H1 (cell line): ENCODE data around the gene TIFAB. TPM values are rescaled to one million over a fixed set of nuclear protein-coding genes. Genes with fewer than 3 reads are reported as not detected.

Experiments
- CTCF ChIA-PET: fragments of 300-600 bp; sonication (Branson Sonifier 250); formaldehyde crosslinking; loops from one replicate; lab custom pipeline; 2021; ENCODE audit not compliant: partially characterized antibody; lab: Charles Lee
- POLR2A ChIA-PET: fragments of 300-600 bp; sonication (Branson Sonifier 250); formaldehyde crosslinking; loops from one replicate; lab custom pipeline; 2021; ENCODE audit warnings: inconsistent platforms; ENCODE audit not compliant: partially characterized antibody; lab: Charles Lee
- DNase-seq, 2 experiments: peaks; one replicate each; pipeline versions ENCODE4 v3.0.0 to v3.0.0-alpha.2; 2010 to 2022; ENCODE audit warnings: low spot score in 2 of 2, low read depth in 1 of 2, mixed read lengths in 1 of 2
- FAIRE-seq: peaks from 2 replicates; lab custom pipeline; 2011; peaks lifted over from hg19 to GRCh38; lab: Jason Lieb, UNC
- H2AFZ ChIP-seq: 2 replicates; pipeline ENCODE4 v1.8.1; 2012; ENCODE audit warnings: low read length, inconsistent platforms
- H2AK5ac ChIP-seq: 2 replicates; pipeline ENCODE4 v1.6.1; 2013; ENCODE audit warnings: low read depth, low read length
- H2BK120ac ChIP-seq: replicated peaks from 2 replicates; pipeline ENCODE3; 2013; ENCODE audit warnings: low read depth, low read length, inconsistent platforms
- H2BK12ac ChIP-seq: 2 replicates; pipeline ENCODE4 v1.6.1; 2013; ENCODE audit warnings: low read depth, low read length
- H2BK15ac ChIP-seq: 2 replicates; pipeline ENCODE4 v1.6.1; 2013; ENCODE audit warnings: low read length
- H2BK20ac ChIP-seq: 2 replicates; pipeline ENCODE4 v1.6.1; 2013; ENCODE audit warnings: low read length
- H2BK5ac ChIP-seq: 2 replicates; pipeline ENCODE4 v1.6.1; 2013; ENCODE audit warnings: low read depth, low read length
- H3K14ac ChIP-seq: 2 replicates; pipeline ENCODE4 v1.6.1; 2013; ENCODE audit warnings: inconsistent platforms; ENCODE audit not compliant: insufficient read length
- H3K18ac ChIP-seq: 2 replicates; pipeline ENCODE4 v1.6.1; 2013; ENCODE audit warnings: low read length; ENCODE audit errors: extremely low read depth
- H3K23ac ChIP-seq: 2 replicates; pipeline ENCODE4 v1.6.1; 2013; ENCODE audit warnings: inconsistent platforms; ENCODE audit not compliant: insufficient read length
- H3K23me2 ChIP-seq: 2 replicates; pipeline ENCODE4 v1.6.1; 2013; ENCODE audit warnings: low read depth, low read length
- H3K27ac ChIP-seq: 2 replicates; pipeline ENCODE4 v1.6.1; 2011; ENCODE audit warnings: low read depth, low read length, inconsistent platforms
- H3K27me3 ChIP-seq, 4 experiments: replicated peaks in 1 of 4; 1 replicate in 1 of 4; 2 replicates in 3 of 4; pipeline versions ENCODE4 v1.6.1 to v1.8.1; 2011 to 2013; ENCODE audit warnings: low read length in 3 of 4, mild to moderate bottlenecking in 3 of 4, inconsistent platforms in 2 of 4, mixed read lengths in 2 of 4, moderate library complexity in 1 of 4; ENCODE audit not compliant: control insufficient read depth in 3 of 4, insufficient read depth in 3 of 4; ENCODE audit errors: extremely low read depth in 1 of 4
- H3K36me3 ChIP-seq, 4 experiments: 2 replicates each; pipeline versions ENCODE4 v1.6.1 to v1.8.1; 2011 to 2013; ENCODE audit warnings: mild to moderate bottlenecking in 4 of 4, low read length in 3 of 4, moderate library complexity in 2 of 4, control low read depth in 1 of 4, inconsistent platforms in 1 of 4; ENCODE audit not compliant: insufficient read depth in 4 of 4, control insufficient read depth in 2 of 4
- H3K4ac ChIP-seq: replicated peaks from 2 replicates; pipeline ENCODE3; 2013; ENCODE audit warnings: low read length, low read depth, mixed read lengths, inconsistent platforms; ENCODE audit not compliant: insufficient read length
- H3K4me1 ChIP-seq, 4 experiments: replicated peaks in 1 of 4; 1 replicate in 1 of 4; 2 replicates in 3 of 4; pipeline versions ENCODE4 v1.6.1 to v1.8.1; 2011 to 2013; ENCODE audit warnings: low read length in 3 of 4, inconsistent platforms in 2 of 4, mixed read lengths in 1 of 4; ENCODE audit not compliant: insufficient read depth in 4 of 4, control insufficient read depth in 3 of 4
- H3K4me2 ChIP-seq, 2 experiments: 2 replicates each; pipeline versions ENCODE4 v1.6.1 to v1.8.1; 2011 to 2013; ENCODE audit warnings: low read depth in 2 of 2, low read length in 2 of 2, control low read depth in 1 of 2, inconsistent platforms in 1 of 2, mild to moderate bottlenecking in 1 of 2; ENCODE audit not compliant: insufficient read depth in 1 of 2
- H3K4me3 ChIP-seq, 4 experiments: fragments of 200-600, 300-600 bp in 1 of 4; sonication (generic), shearing (Covaris generic), sonication (Bioruptor Twin) in 1 of 4; 2 replicates each; pipeline versions ENCODE4 v1.5.1 to v1.8.1; 2011 to 2016; ENCODE audit warnings: low read length in 4 of 4, low read depth in 3 of 4, control low read depth in 2 of 4, inconsistent platforms in 2 of 4, mild to moderate bottlenecking in 2 of 4, mixed read lengths in 1 of 4, moderate library complexity in 1 of 4; ENCODE audit not compliant: insufficient read depth in 2 of 4; ENCODE audit errors: extremely low read depth in 1 of 4
- H3K56ac ChIP-seq: replicated peaks from 2 replicates; pipeline ENCODE3; 2013; ENCODE audit warnings: low read depth, mild to moderate bottlenecking, mixed read lengths, low read length, inconsistent platforms; ENCODE audit not compliant: insufficient read length
- H3K79me1 ChIP-seq: 2 replicates; pipeline ENCODE4 v1.6.1; 2013; ENCODE audit warnings: low read depth, low read length, control low read depth
- H3K79me2 ChIP-seq, 2 experiments: 2 replicates each; pipeline versions ENCODE4 v1.6.1 to v1.8.1; 2012 to 2013; ENCODE audit warnings: low read length in 2 of 2, mild to moderate bottlenecking in 2 of 2, inconsistent platforms in 1 of 2; ENCODE audit not compliant: insufficient read depth in 2 of 2, control insufficient read depth in 1 of 2
- H3K9ac ChIP-seq, 4 experiments: replicated peaks in 1 of 4; 1 replicate in 1 of 4; 2 replicates in 3 of 4; pipeline versions ENCODE4 v1.6.1 to v1.8.1; 2011 to 2013; ENCODE audit warnings: low read depth in 3 of 4, low read length in 3 of 4, control low read depth in 2 of 4, mild to moderate bottlenecking in 2 of 4, moderate library complexity in 2 of 4, inconsistent platforms in 1 of 4; ENCODE audit errors: extremely low read depth in 1 of 4
- H3K9me3 ChIP-seq, 2 experiments: 2 replicates each; pipeline versions ENCODE4 v1.6.1 to v1.8.1; 2012 to 2013; ENCODE audit warnings: mild to moderate bottlenecking in 2 of 2, moderate library complexity in 2 of 2, control low read depth in 1 of 2, inconsistent platforms in 1 of 2, low read depth in 1 of 2, low read length in 1 of 2, mixed read lengths in 1 of 2; ENCODE audit not compliant: insufficient read depth in 2 of 2
- H4K20me1 ChIP-seq, 2 experiments: replicated peaks in 1 of 2; 2 replicates each; pipeline versions ENCODE3 to v1.8.1; 2011 to 2013; ENCODE audit warnings: inconsistent platforms in 2 of 2, low read length in 2 of 2, mild to moderate bottlenecking in 1 of 2; ENCODE audit not compliant: insufficient read depth in 2 of 2, control insufficient read depth in 1 of 2
- H4K5ac ChIP-seq: 2 replicates; pipeline ENCODE4 v1.6.1; 2013; ENCODE audit warnings: low read length, low read depth, mixed read lengths, inconsistent platforms; ENCODE audit not compliant: insufficient read length
- H4K8ac ChIP-seq: 2 replicates; pipeline ENCODE4 v1.8.0; 2013; ENCODE audit warnings: mild to moderate bottlenecking, moderate library complexity, low read length, inconsistent platforms; ENCODE audit not compliant: insufficient read depth; ENCODE audit errors: extremely low read depth
- H4K91ac ChIP-seq: replicated peaks from 2 replicates; pipeline ENCODE3; 2013; ENCODE audit warnings: low read length, mixed read lengths, inconsistent platforms; ENCODE audit not compliant: insufficient read length
- BCL11A ChIP-seq, 2 experiments: IDR thresholded peaks; one replicate each; pipeline ENCODE4 v1.6.1; 2011; ENCODE audit warnings: low read depth in 2 of 2, low read length in 2 of 2, mild to moderate bottlenecking in 2 of 2
- BRCA1 ChIP-seq: IDR thresholded peaks from 2 replicates; pipeline ENCODE4 v1.6.1; 2012; ENCODE audit warnings: low read depth, low read length, improper control_type of control experiment
- CBX5 ChIP-seq: fragments of 300-800, 300-1000 bp; sonication (generic); IDR thresholded peaks from 2 replicates; pipeline ENCODE4 v1.7.1; 2016; ENCODE audit warnings: antibody characterized with exemption, low read length, low read depth
- CHD1 ChIP-seq: IDR thresholded peaks from 2 replicates; pipeline ENCODE4 v1.6.1; 2012; ENCODE audit warnings: low read depth, low read length, improper control_type of control experiment
- JUN ChIP-seq: IDR thresholded peaks from 2 replicates; pipeline ENCODE4 v1.6.1; 2011; ENCODE audit warnings: low read depth, mild to moderate bottlenecking, improper control_type of control experiment, low read length
- NRF1 ChIP-seq: IDR thresholded peaks from 2 replicates; pipeline ENCODE4 v1.6.1; 2011; ENCODE audit warnings: mild to moderate bottlenecking, low read depth, low read length, improper control_type of control experiment
- POU5F1 ChIP-seq: IDR thresholded peaks from 2 replicates; pipeline ENCODE4 v1.6.1; 2011; ENCODE audit warnings: low read depth, mild to moderate bottlenecking, low read length, moderate library complexity
- RAD21 ChIP-seq, 2 experiments: IDR thresholded peaks in 1 of 2; conservative IDR thresholded peaks in 1 of 2; 2 replicates each; pipeline ENCODE4 v1.6.1; 2011; ENCODE audit warnings: low read depth in 2 of 2, low read length in 2 of 2, improper control_type of control experiment in 1 of 2, inconsistent platforms in 1 of 2, mild to moderate bottlenecking in 1 of 2, moderate library complexity in 1 of 2
- RBBP5 ChIP-seq: IDR thresholded peaks from 2 replicates; pipeline ENCODE4 v1.7.1; 2012; ENCODE audit warnings: low read depth, mild to moderate bottlenecking, inconsistent platforms, low read length, moderate library complexity, borderline replicate concordance
- SP4 ChIP-seq: IDR thresholded peaks from 2 replicates; pipeline ENCODE4 v1.6.1; 2012; ENCODE audit warnings: low read length, inconsistent platforms
- TAF7 ChIP-seq: optimal IDR thresholded peaks from 2 replicates; pipeline ENCODE3; 2011; ENCODE audit warnings: low read depth, mild to moderate bottlenecking, inconsistent platforms, low read length, moderate library complexity, borderline replicate concordance
- TCF12 ChIP-seq: IDR thresholded peaks from 2 replicates; pipeline ENCODE4 v1.6.1; 2011; ENCODE audit warnings: low read depth, mild to moderate bottlenecking, low read length
- WGBS, 2 experiments: shearing (Covaris generic) in 1 of 2; methylation state at CpG; one replicate each; pipeline versions ENCODE4 v1.1.6 to v1.1.7; 2013 to 2015; ENCODE audit warnings: low lambda C conversion rate in 2 of 2, mixed read lengths in 2 of 2, inconsistent platforms in 1 of 2, low coverage in 1 of 2, missing lambda C conversion rate in 1 of 2; ENCODE audit not compliant: insufficient replicate concordance in 2 of 2, insufficient coverage in 1 of 2, insufficient read length in 1 of 2; ENCODE audit errors: extremely low coverage in 1 of 2, missing lambda C conversion rate in 1 of 2; 5-methylcytosine and 5-hydroxymethylcytosine counted together
- polyA plus RNA-seq, 7 experiments: library from polyadenylated mRNA; depleted of rRNA in 3 of 7; stranded (reverse) in 5 of 7; unstranded in 2 of 7; fragments of >200 nt in 5 of 7; fragments of 200-250 nt in 2 of 7; gene quantifications; 1 replicate in 5 of 7; 2 replicates in 1 of 7; 4 replicates in 1 of 7; pipeline versions ENCODE4 v1.2.1 to v1.2.3, GENCODE V29; 2011 to 2013; ENCODE audit warnings: missing spikeins in 2 of 7, mixed read lengths in 2 of 7
- total RNA-seq: library from RNA; stranded (reverse); fragmentation: NEBNext Ultra II Directional; extraction: Animal tissue kit (Norgen Biotek cat#: 25700); gene quantifications from 2 replicates; pipeline ENCODE4 v1.2.1, GENCODE V29; 2021

TIFAB gene
- total and polyA plus RNA-seq, 2 of the 8 experiments (the other 6 are each of a cell fraction or from before 2014, with no cell fraction given): not detected

DNA sequence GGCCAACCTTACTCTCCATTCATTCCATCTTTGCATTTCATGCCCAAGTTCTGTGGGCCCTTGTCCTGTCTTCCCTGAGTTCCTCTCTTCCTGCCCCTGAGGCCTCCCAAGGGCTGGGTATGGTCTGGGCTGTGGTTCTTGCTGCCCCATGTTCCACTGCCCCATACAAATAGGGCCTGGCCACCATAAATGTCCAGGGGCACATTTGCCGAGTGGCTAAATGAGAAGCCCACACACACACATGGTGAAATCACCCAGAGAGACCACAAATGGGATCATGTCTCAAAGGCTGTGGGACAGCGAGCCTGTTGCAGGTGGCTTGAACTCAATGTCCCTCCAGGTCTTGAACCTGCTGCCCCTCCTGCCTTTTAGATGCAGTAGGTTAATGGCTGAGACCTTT, 1.2 kb downstream of the TIFAB start:
- no peak for DNase-seq
- 85% methylated on average over 2 of the region's 2 CpGs; no CpG with 5 or more reads in 1 of the 2 experiments for WGBS, 2 experiments
- FAIRE-seq: no peak
- Histone ChIP-seq H4K8ac (no peak overlapping the region; the same call in 1 of the 2 replicates), H3K4me1 (peaks cover 0 to 3% (median 1%) of the 10 kb centered on the region in 4 experiments; a peak in 1 of 7 replicates), H3K36me3 (no peaks in the 10 kb centered on the region), H3K23ac (no peak overlapping the region), H3K9ac (no peak overlapping the region), H2BK20ac (no peak overlapping the region), H3K27me3 (peaks cover 0 to 3% (median 0%) of the 10 kb centered on the region in 4 experiments; a peak in 1 of 7 replicates), H3K27ac (no peak overlapping the region), H4K91ac (no peak overlapping the region), H3K4ac (no peak overlapping the region), H3K4me3 (no peak overlapping the region), H2BK15ac (no peak overlapping the region), H2AFZ (no peak overlapping the region), H3K4me2 (no peak overlapping the region), H3K56ac (no peak overlapping the region), H3K9me3 (no peaks in the 10 kb centered on the region), H4K5ac (no peak overlapping the region), H3K79me1 (no peaks in the 10 kb centered on the region), H3K18ac (no peak overlapping the region), H3K79me2 (no peaks in the 10 kb centered on the region), H3K14ac (no peak overlapping the region), H2AK5ac (no peak overlapping the region), H2BK5ac (no peak overlapping the region), H2BK120ac (no peak overlapping the region), H2BK12ac (no peak overlapping the region), H3K23me2 (no peaks in the 10 kb centered on the region), H4K20me1 (no peaks in the 10 kb centered on the region)
- TF ChIP-seq CHD1: no peak
- no peak for TF ChIP-seq BCL11A (IDR thresholded peaks at IDR 0.05; ENCODE audit: low read depth in 2 of 2, low read length in 2 of 2)
- TF ChIP-seq BRCA1: no peak
- no peak for TF ChIP-seq RBBP5
- TF ChIP-seq TCF12: no peak
- TF ChIP-seq POU5F1: no peak
- no peak for TF ChIP-seq TAF7
- no peak for TF ChIP-seq SP4
- TF ChIP-seq NRF1: no peak
- no peak for TF ChIP-seq RAD21 (IDR thresholded peaks at IDR 0.05 in 1 of 2, conservative IDR thresholded peaks at IDR 0.05 in 1 of 2; ENCODE audit: low read depth in 2 of 2, low read length in 2 of 2)
- no peak for TF ChIP-seq JUN
- no peak for TF ChIP-seq CBX5
- CTCF ChIA-PET: interaction anchor here (1.6 to 21.6 kb wide), 3 partner anchors 9 to 100 kb away, joined by 6 to 778 read pairs (median 264); no protein-coding TSS in a partner anchor
- POLR2A ChIA-PET: interaction anchor here (1.3 kb wide), 1 partner anchor 10 kb away, joined by 3 read pairs; no protein-coding TSS in a partner anchor
